Measurements from ENCODE around the gene MSRB1. TPM values are rescaled to one million over a fixed set of nuclear protein-coding genes. Genes with fewer than 3 reads are reported as not detected.

MSRB1 gene
- total and polyA plus RNA-seq, 2 of the 8 experiments (the other 6 are each of a cell fraction or from before 2014, with no cell fraction given): 28.2 to 51.4 TPM

GRCh38 chr16:1907226-1907860 lies 35.7 kb downstream of the MSRB1 start:
- H3K27me3 ChIP-seq (replicated peaks in 1 of 4; ENCODE audit: control insufficient read depth in 3 of 4, extremely low read depth in 1 of 4, insufficient read depth in 3 of 4, low read length in 3 of 4): peaks cover 0 to 2% (median 0%) of the 10 kb centered on the region in 4 experiments; a peak in 3 of 7 replicates
- POLR2A ChIA-PET (ENCODE audit: partially characterized antibody): interaction anchor here (1.0 to 3.6 kb wide), 5 partner anchors 9 to 58 kb away, joined by 3 to 17 read pairs (median 4); partner anchors contain the start of genes HS3ST6 and RPS2
- no peak overlapping the region; the same call in 1 of the 2 replicates for H2AFZ ChIP-seq (ENCODE audit: low read length)
- TF ChIP-seq KDM5A (IDR thresholded peaks at IDR 0.05; ENCODE audit: low read length) (no peak), JUND (IDR thresholded peaks at IDR 0.05; ENCODE audit: low read length) (no peak), CHD1 (IDR thresholded peaks at IDR 0.05; ENCODE audit: low read depth, low read length) (no peak), CHD2 (IDR thresholded peaks at IDR 0.05; ENCODE audit: low read length) (no peak), ASH2L (IDR thresholded peaks at IDR 0.05; ENCODE audit: low read length) (no peak), USF2 (IDR thresholded peaks at IDR 0.05; ENCODE audit: low read length) (no peak)
- H3K23ac ChIP-seq (ENCODE audit: insufficient read length): no peak overlapping the region
- no peak overlapping the region for H3K18ac ChIP-seq (ENCODE audit: extremely low read depth, low read length)
- no peak overlapping the region; the same call in 1 of the 2 replicates for H4K8ac ChIP-seq (ENCODE audit: extremely low read depth, insufficient read depth, low read length)
- H3K4ac ChIP-seq (replicated peaks; ENCODE audit: insufficient read length, low read depth, low read length): no peak overlapping the region
- no peaks in the 10 kb centered on the region for H3K36me3 ChIP-seq (ENCODE audit: control insufficient read depth in 2 of 4, insufficient read depth in 4 of 4, low read length in 3 of 4)
- H3K14ac ChIP-seq (ENCODE audit: insufficient read length): no peak overlapping the region
- peaks cover 0 to 17% (median 3%) of the 10 kb centered on the region in 4 experiments; a peak in 3 of 7 replicates for H3K4me1 ChIP-seq (replicated peaks in 1 of 4; ENCODE audit: control insufficient read depth in 3 of 4, insufficient read depth in 4 of 4, low read length in 3 of 4)
- no peak overlapping the region for H2BK15ac ChIP-seq (ENCODE audit: low read length)
- 87% methylated on average over 14 of the region's 17 CpGs; no CpG with 5 or more reads in 1 of the 2 experiments for WGBS, 2 experiments (ENCODE audit: extremely low coverage in 1 of 2, insufficient coverage in 1 of 2, insufficient read length in 1 of 2, insufficient replicate concordance in 2 of 2, low coverage in 1 of 2, low lambda C conversion rate in 2 of 2, missing lambda C conversion rate in 1 of 2)
- no peak overlapping the region for H2BK120ac ChIP-seq (replicated peaks; ENCODE audit: low read depth, low read length)
- no peaks in the 10 kb centered on the region for H3K79me1 ChIP-seq (ENCODE audit: low read depth, low read length)
- no peaks in the 10 kb centered on the region for H3K23me2 ChIP-seq (ENCODE audit: low read depth, low read length)
- H2AK5ac ChIP-seq (ENCODE audit: low read depth, low read length): no peak overlapping the region
- H2BK5ac ChIP-seq (ENCODE audit: low read depth, low read length): 0 out of 2 replicates have a peak overlapping the region, but pooled peaks have one; percentile 35
- DNase-seq (ENCODE audit: low read depth in 1 of 2, low spot score in 2 of 2) (no peak), FAIRE-seq (no peak)
- no peak overlapping the region for H3K56ac ChIP-seq (replicated peaks; ENCODE audit: insufficient read length, low read depth, low read length)
- H3K79me2 ChIP-seq (ENCODE audit: control insufficient read depth in 1 of 2, insufficient read depth in 2 of 2, low read length in 2 of 2): no peaks in the 10 kb centered on the region
- no peak overlapping the region; the same call in 1 of the 2 replicates for H3K27ac ChIP-seq (ENCODE audit: low read depth, low read length)
- H3K4me3 ChIP-seq (ENCODE audit: extremely low read depth in 1 of 4, insufficient read depth in 2 of 4, low read depth in 3 of 4, low read length in 4 of 4): no peak overlapping the region
- H3K9ac ChIP-seq (replicated peaks in 1 of 4; ENCODE audit: extremely low read depth in 1 of 4, low read depth in 3 of 4, low read length in 3 of 4): no peak overlapping the region
- CTCF ChIA-PET (ENCODE audit: partially characterized antibody): interaction anchor here (0.9 to 2.7 kb wide), 5 partner anchors 10 to 23 kb away, joined by 3 to 10 read pairs (median 4); no protein-coding TSS in a partner anchor
- H4K91ac ChIP-seq (replicated peaks; ENCODE audit: insufficient read length, low read length): peak overlapping the region; percentile 54
- no peaks in the 10 kb centered on the region for H4K20me1 ChIP-seq (replicated peaks in 1 of 2; ENCODE audit: control insufficient read depth in 1 of 2, insufficient read depth in 2 of 2, low read length in 2 of 2)
- no peak overlapping the region for H4K5ac ChIP-seq (ENCODE audit: insufficient read length, low read depth, low read length)
- H2BK12ac ChIP-seq (ENCODE audit: low read depth, low read length): peak overlapping the region; percentile 39; the same call in 1 of the 2 replicates
- no peak overlapping the region for H3K4me2 ChIP-seq (ENCODE audit: insufficient read depth in 1 of 2, low read depth in 2 of 2, low read length in 2 of 2)
- no peaks in the 10 kb centered on the region for H3K9me3 ChIP-seq (ENCODE audit: insufficient read depth in 2 of 2, low read depth in 1 of 2, low read length in 1 of 2)
- H2BK20ac ChIP-seq (ENCODE audit: low read length): no peak overlapping the region

Measured in H1 (cell line).